Activated CD4-positive, alpha-beta T cell treated with anti-CD3 and anti-CD28 coated beads, Interleukin-2, amount 10 ng/mL, durations not matched to agents 7 days and 5 days (primary cell): ENCODE measurements around the gene CYB561D2. TPM values are rescaled to one million over a fixed set of nuclear protein-coding genes. Genes with fewer than 3 reads are reported as not detected.

Source experiments
- CTCF ChIA-PET: fragments of 350-600 bp; sonication (Branson Sonifier 250); formaldehyde crosslinking; loops from one replicate; lab custom pipeline; 2021; ENCODE audit warnings: antibody characterized with exemption; lab: Charles Lee
- POLR2A ChIA-PET: fragments of 350-600 bp; sonication (Branson Sonifier 250); formaldehyde crosslinking; loops from one replicate; lab custom pipeline; 2021; ENCODE audit warnings: antibody characterized with exemption; lab: Charles Lee
- DNase-seq: peaks from one replicate; pipeline ENCODE4 v3.0.0-alpha.2; 2020
- H3K27ac Mint-ChIP-seq: one replicate; pipeline ENCODE4 v1.8.0; 2021; ENCODE audit warnings: mild to moderate bottlenecking, moderate library complexity, mixed read lengths
- H3K27me3 Mint-ChIP-seq: one replicate; pipeline ENCODE4 v1.8.0; 2021; ENCODE audit warnings: mixed read lengths
- H3K36me3 Mint-ChIP-seq: one replicate; pipeline ENCODE4 v1.8.0; 2021; ENCODE audit warnings: low read depth, mixed read lengths
- H3K4me1 Mint-ChIP-seq: one replicate; pipeline ENCODE4 v1.8.0; 2021; ENCODE audit warnings: mixed read lengths
- H3K4me3 Mint-ChIP-seq: one replicate; pipeline ENCODE4 v1.8.0; 2021; ENCODE audit warnings: mild to moderate bottlenecking, moderate library complexity, mixed read lengths
- H3K9me3 Mint-ChIP-seq: one replicate; pipeline ENCODE4 v1.8.0; 2021; ENCODE audit warnings: mixed read lengths
- total RNA-seq, 2 experiments: library from RNA; stranded (reverse); gene quantifications; one replicate each; pipeline ENCODE4 v1.2.3, GENCODE V29; 2021

The CYB561D2 gene
- total RNA-seq, 2 experiments from 2014 or later = 35.3 to 40.9 TPM

GRCh38 chr3:50388720-50389413, 38.2 kb downstream of the CYB561D2 start:
- Mint-ChIP-seq H3K27me3 (no peaks in the 10 kb centered on the region), H3K4me3 (no peak overlapping the region), H3K9me3 (no peaks in the 10 kb centered on the region), H3K27ac (no peak overlapping the region), H3K36me3 (no peaks in the 10 kb centered on the region), H3K4me1 (peaks cover 4% of the 10 kb centered on the region)
- DNase-seq = no peak
- ChIA-PET CTCF (no interaction called here), POLR2A (no interaction called here)

- no peak overlapping the region for H3K4me3 Mint-ChIP-seq
- no peak for DNase-seq
- no peak overlapping the region for H3K27ac Mint-ChIP-seq
- H3K4me1 Mint-ChIP-seq = peaks cover 4% of the 10 kb centered on the region
- no peaks in the 10 kb centered on the region for H3K9me3 Mint-ChIP-seq
- no peaks in the 10 kb centered on the region for H3K36me3 Mint-ChIP-seq
- H3K27me3 Mint-ChIP-seq = no peaks in the 10 kb centered on the region
- ChIA-PET CTCF (no interaction called here), POLR2A (no interaction called here)
These were observed 38.7 kb downstream of the CYB561D2 start for GRCh38 chr3:50389414-50389767.

DNA sequence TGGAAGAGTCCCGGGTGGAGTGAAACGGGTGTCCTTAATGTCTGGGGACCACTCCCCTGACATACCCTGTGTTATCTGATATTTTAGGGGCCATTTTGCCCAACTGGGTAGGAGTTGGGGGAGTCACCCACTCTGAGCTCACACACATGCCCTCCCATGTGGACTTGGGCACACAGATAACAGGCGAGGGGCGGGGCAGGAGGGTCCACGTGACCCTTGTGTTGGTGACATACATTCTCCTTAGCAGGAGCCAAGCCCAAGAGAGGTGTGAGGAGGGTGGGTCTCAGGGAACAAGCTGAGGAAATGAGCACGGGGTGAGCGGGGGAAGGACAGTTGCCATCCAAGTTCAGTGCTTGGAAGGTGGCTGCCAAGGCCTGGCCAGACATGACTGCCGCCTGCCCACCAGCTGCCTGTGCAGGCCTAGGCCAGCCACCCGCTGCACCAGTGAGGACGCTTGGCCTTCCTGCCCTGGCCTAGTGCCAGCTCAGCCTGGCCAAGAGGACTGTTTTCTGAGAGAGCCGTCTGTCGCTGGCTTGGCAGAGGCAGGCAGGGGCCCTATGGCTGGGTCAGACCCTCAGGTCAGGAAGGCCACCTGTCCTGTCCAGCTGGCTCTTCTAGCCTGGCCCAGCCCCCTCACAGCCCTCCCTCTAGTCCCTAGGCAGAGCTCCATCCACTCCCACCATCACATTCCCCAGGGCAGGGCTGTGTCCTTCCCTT, 40.0 kb downstream of the CYB561D2 start:
- H3K4me3 Mint-ChIP-seq = no peak overlapping the region
- POLR2A ChIA-PET = no interaction called here
- no peaks in the 10 kb centered on the region for H3K36me3 Mint-ChIP-seq
- peaks cover 4% of the 10 kb centered on the region for H3K4me1 Mint-ChIP-seq
- no peaks in the 10 kb centered on the region for H3K9me3 Mint-ChIP-seq
- H3K27ac Mint-ChIP-seq = no peak overlapping the region
- H3K27me3 Mint-ChIP-seq = no peaks in the 10 kb centered on the region
- CTCF ChIA-PET = interaction anchor here (0.8 to 1.5 kb wide), 4 partner anchors 13 to 176 kb away, joined by 3 to 5 read pairs (median 4); partner anchors contain the start of gene C3orf18
- DNase-seq = no peak

- H3K4me1 Mint-ChIP-seq = peaks cover 4% of the 10 kb centered on the region
- H3K9me3 Mint-ChIP-seq = no peaks in the 10 kb centered on the region
- H3K4me3 Mint-ChIP-seq = no peak overlapping the region
- H3K27me3 Mint-ChIP-seq = no peaks in the 10 kb centered on the region
- H3K27ac Mint-ChIP-seq = no peak overlapping the region
- POLR2A ChIA-PET = no interaction called here
- DNase-seq = no peak
- no peaks in the 10 kb centered on the region for H3K36me3 Mint-ChIP-seq
- CTCF ChIA-PET = interaction anchor here (0.9 kb wide), 1 partner anchor 286 kb away, joined by 3 read pairs; no protein-coding TSS in a partner anchor
These were observed 41.5 kb downstream of the CYB561D2 start for GRCh38 chr3:50392101-50392715.

DNA sequence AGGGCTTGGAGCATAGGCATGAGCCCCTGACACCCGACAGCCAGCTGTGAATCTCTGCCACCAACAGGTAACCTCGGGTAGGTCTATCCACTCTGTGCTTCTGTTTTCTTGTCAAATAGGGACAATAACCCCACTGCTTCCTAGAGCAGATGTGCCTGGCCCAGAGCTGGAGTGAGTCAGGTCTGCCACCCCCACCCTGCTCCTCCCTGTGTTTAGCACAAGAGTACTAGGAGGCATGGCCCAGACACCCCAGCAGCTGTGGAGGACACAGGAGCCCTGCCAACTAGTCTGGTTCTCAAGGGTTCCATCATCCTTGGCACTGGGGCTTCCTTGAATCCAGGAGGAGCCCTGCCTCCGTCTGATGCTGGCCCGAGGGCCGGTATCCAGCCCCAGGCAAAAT, 42.4 kb downstream of the CYB561D2 start:
- Mint-ChIP-seq H3K4me3 (no peak overlapping the region), H3K9me3 (no peaks in the 10 kb centered on the region), H3K27me3 (no peaks in the 10 kb centered on the region), H3K36me3 (no peaks in the 10 kb centered on the region), H3K27ac (no peak overlapping the region), H3K4me1 (peaks cover 4% of the 10 kb centered on the region)
- ChIA-PET POLR2A (no interaction called here), CTCF (no interaction called here)
- DNase-seq = no peak

DNA sequence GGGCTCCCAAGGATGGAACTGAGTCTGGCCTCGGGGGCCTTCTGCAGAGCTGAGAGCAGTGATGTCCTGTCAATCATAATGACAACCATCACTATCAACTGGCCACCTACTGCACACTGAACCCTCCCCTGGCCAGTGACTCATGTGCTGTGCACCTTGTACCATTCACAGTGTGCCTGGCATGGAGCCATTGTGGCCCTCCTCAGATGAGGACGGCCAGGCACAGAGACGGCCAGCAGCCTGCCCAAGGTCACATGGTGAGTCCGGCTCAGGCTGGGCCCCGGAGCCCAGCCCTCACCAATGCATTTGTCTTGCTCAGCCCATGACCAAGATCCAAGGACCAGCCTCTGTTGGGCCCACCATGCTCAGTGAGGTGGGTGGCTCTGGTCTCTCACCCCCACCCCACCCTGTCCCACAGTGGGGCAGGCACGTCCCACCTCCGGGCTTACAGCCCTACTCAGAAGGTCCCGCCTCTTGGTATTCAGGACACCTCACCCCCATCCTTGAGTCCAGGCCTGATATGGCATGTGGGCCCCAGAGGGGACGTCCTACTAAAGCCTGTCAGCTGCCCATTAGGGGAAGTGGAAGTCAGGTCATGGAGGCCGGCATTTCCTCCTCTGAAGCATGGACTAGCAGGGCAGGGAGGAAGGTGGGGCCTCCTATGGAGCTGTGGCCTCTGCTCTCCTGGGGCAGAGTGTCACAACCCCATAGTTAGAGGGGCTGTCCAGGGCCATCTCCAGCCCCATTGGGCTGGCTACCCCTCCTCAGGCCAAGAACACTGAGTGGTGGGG, 44.6 kb downstream of the CYB561D2 start:
- POLR2A ChIA-PET = no interaction called here
- H3K9me3 Mint-ChIP-seq = no peaks in the 10 kb centered on the region
- peaks cover 7% of the 10 kb centered on the region for H3K4me1 Mint-ChIP-seq
- H3K36me3 Mint-ChIP-seq = no peaks in the 10 kb centered on the region
- H3K27me3 Mint-ChIP-seq = no peaks in the 10 kb centered on the region
- H3K27ac Mint-ChIP-seq = no peak overlapping the region
- H3K4me3 Mint-ChIP-seq = no peak overlapping the region
- CTCF ChIA-PET = no interaction called here
- no peak for DNase-seq

- no peak for DNase-seq
- Mint-ChIP-seq H3K4me1 (peaks cover 7% of the 10 kb centered on the region), H3K4me3 (no peak overlapping the region), H3K36me3 (no peaks in the 10 kb centered on the region), H3K27me3 (no peaks in the 10 kb centered on the region), H3K27ac (no peak overlapping the region), H3K9me3 (no peaks in the 10 kb centered on the region)
- ChIA-PET POLR2A (no interaction called here), CTCF (no interaction called here)
These were observed 45.8 kb downstream of the CYB561D2 start for GRCh38 chr3:50396502-50396901.

GRCh38 chr3:50401978-50402595, 51.4 kb downstream of the CYB561D2 start:
- Mint-ChIP-seq H3K27ac (no peak overlapping the region), H3K4me3 (no peak overlapping the region), H3K9me3 (no peaks in the 10 kb centered on the region), H3K4me1 (peaks cover 4% of the 10 kb centered on the region), H3K27me3 (no peaks in the 10 kb centered on the region), H3K36me3 (no peaks in the 10 kb centered on the region)
- no peak for DNase-seq
- ChIA-PET CTCF (no interaction called here), POLR2A (no interaction called here)

Other genes with a start within 250 kb of the CYB561D2 start
- not detected for gene SEMA3F, start 195.5 kb upstream of the CYB561D2 start, total RNA-seq
- not detected for gene GNAT1, start 159.3 kb upstream of the CYB561D2 start, total RNA-seq
- not detected for gene SLC38A3, start 145.6 kb upstream of the CYB561D2 start, total RNA-seq
- gene GNAI2, start 114.7 kb upstream of the CYB561D2 start, total RNA-seq = 100 to 1,000 TPM; 489 to 524 TPM
- under 1 TPM; 0.37 to 0.60 TPM for gene SEMA3B, start 81.7 kb upstream of the CYB561D2 start, total RNA-seq
- gene LSMEM2, start 71.8 kb upstream of the CYB561D2 start, total RNA-seq = not detected
- 10 to 100 TPM; 59.4 to 66.0 TPM for gene IFRD2, start 58.4 kb upstream of the CYB561D2 start, total RNA-seq
- 10 to 100 TPM in 1 of 2 experiments, 1 to 10 TPM in 1; 9.2 to 10.9 TPM for gene HYAL3, start 51.5 kb upstream of the CYB561D2 start, total RNA-seq
- 10 to 100 TPM; 28.9 to 31.7 TPM for gene NAA80, start 51.5 kb upstream of the CYB561D2 start, total RNA-seq
- under 1 TPM in 1 of 2 experiments, not detected in 1; 0.07 TPM for gene HYAL1, start 47.3 kb upstream of the CYB561D2 start, total RNA-seq
- gene HYAL2, start 28.1 kb upstream of the CYB561D2 start, total RNA-seq = 1 to 10 TPM; 4.3 to 5.7 TPM
- 10 to 100 TPM; 16.1 to 17.7 TPM for gene TUSC2, start 22.6 kb upstream of the CYB561D2 start, total RNA-seq
- gene RASSF1, start 10.0 kb upstream of the CYB561D2 start, total RNA-seq = 100 to 1,000 TPM in 1 of 2 experiments, 10 to 100 TPM in 1; 88.3 to 122 TPM
- 1 to 10 TPM; 3.5 to 3.6 TPM for gene ZMYND10, start 5.1 kb upstream of the CYB561D2 start, total RNA-seq
- 10 to 100 TPM; 40.8 to 46.5 TPM for gene NPRL2, start 87 bp upstream of the CYB561D2 start, total RNA-seq
- 10 to 100 TPM; 17.5 to 19.2 TPM for gene TMEM115, start 8.7 kb downstream of the CYB561D2 start, total RNA-seq
- gene CACNA2D2, start 152.8 kb downstream of the CYB561D2 start, total RNA-seq = under 1 TPM; 0.60 to 0.62 TPM
- 10 to 100 TPM; 29.0 to 33.9 TPM for gene C3orf18, start 216.9 kb downstream of the CYB561D2 start, total RNA-seq
- 10 to 100 TPM; 42.3 to 49.0 TPM for gene HEMK1, start 218.7 kb downstream of the CYB561D2 start, total RNA-seq